GM18873 (cell line): Measurements from ENCODE around the gene ARHGEF16.

Experiments used
- ATAC-seq: cut with Tn5 transposase; IDR thresholded peaks from one replicate; pipeline ENCODE4 v1.9.1; 2021; ENCODE audit warnings: mild to moderate bottlenecking, moderate library complexity, moderate number of reproducible peaks; ENCODE audit not compliant: unreplicated experiment, low FRiP score

Gene ARHGEF16

GRCh38 chr1:3435666-3436065, 18.8 kb upstream of the ARHGEF16 start:
- ATAC-seq = no peak

GRCh38 chr1:3436451-3436850, 18.0 kb upstream of the ARHGEF16 start:
- ATAC-seq = no peak

GRCh38 chr1:3436901-3437300, 17.6 kb upstream of the ARHGEF16 start:
- ATAC-seq = no peak

DNA sequence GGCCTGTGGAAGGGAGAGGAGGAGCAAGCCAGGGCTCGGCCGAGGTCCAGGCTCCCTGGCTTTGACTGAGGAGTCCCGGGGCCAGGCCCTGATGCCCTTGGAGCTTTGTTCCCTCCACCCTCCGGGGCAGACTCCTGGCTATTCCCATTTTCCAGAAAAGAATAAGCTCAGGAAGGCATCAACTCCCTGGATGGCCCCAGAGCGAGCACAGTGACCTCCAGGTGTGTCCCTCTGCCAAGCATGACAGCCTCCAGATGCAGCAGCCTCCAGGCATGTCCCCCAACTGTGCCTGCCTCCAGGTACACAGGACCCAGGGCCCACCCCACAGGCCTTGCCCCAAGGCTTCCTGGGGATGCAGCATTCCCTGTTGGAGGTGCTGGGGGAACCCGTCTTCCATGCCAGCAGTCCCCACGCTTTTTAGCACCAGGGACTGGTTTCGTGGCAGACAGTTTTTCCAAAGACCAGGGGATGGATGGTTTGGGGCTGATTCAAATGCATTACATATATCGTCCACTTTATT, 15.7 kb upstream of the ARHGEF16 start:
- ATAC-seq = no peak

DNA sequence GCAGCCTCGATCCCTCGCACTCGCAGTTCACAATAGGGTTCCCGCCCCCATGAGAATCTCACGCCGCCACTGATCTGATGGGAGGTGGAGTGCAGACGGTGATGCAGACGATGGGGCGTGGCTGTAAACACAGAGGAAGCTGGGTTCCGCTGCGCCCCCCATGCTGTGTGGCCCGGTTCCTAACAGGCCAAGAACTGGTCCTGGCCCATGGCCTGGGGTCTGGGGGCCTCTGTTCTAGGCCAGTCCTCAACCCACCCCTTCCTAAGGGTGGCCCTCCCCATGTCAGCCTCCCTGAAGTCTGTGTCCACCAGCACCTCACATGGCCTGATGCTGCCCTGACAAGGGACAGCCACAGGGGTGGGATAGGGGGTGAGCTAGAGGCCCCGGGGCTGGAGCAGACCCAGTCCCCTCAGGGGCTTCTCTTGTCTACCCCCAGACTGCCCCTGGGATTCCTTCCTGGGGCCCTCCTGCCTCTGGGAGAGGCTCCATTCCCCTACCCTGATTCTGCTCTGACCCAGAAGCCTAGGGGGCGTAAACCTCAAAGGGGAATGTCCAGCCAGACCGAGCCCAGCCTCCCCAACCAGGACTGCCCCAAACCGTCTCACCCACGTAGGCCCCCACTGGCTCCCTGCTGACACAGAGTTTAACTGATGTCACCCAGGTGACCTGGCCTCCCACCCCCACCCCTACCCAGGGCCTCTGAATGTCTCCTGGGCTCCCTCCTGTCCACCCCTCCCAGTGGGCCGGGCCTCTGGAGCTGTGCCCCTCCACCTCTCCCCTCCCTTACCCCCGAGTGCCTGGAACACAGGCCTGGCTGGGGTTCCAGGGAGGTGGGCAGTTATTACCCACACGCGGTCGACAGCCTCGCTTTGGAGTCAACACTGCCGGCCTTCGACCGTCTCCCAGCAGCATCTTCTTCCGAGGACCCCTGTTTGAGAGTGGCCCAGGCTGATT, 14.8 kb upstream of the ARHGEF16 start:
- no peak for ATAC-seq

GRCh38 chr1:3440300-3440681, 14.2 kb upstream of the ARHGEF16 start:
- no peak for ATAC-seq

GRCh38 chr1:3440711-3441409, 13.6 kb upstream of the ARHGEF16 start:
- no peak for ATAC-seq

GRCh38 chr1:3441410-3441847, 13.0 kb upstream of the ARHGEF16 start:
- no peak for ATAC-seq

DNA sequence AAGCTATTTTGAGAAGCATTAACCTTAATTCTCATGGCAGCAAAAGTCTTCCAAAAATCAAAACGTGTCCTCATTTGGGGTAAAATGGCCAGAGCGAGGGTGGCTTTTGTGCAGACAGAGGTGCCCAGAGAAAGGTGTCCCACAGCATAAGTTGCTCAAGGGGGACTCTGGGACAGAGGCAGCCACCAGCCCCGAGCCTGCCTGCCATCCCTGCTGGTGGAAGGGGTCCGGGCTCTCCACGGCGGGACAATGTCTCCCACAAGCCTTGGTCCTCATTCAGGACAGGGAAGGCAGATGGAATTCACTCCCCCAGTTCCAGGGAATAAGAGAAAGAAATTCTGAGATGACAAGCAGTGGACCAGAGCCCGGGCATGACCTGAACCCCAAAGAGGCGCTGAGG, 12.6 kb upstream of the ARHGEF16 start:
- ATAC-seq = no peak

GRCh38 chr1:3442331-3442730, 12.1 kb upstream of the ARHGEF16 start:
- no peak for ATAC-seq

- no peak for ATAC-seq
Observed at GRCh38 chr1:3442901-3443300, 11.6 kb upstream of the ARHGEF16 start.

- no peak for ATAC-seq
Observed at GRCh38 chr1:3443807-3444206, 10.7 kb upstream of the ARHGEF16 start.

GRCh38 chr1:3444298-3444697, 10.2 kb upstream of the ARHGEF16 start:
- no peak for ATAC-seq

- ATAC-seq = no peak
Observed at GRCh38 chr1:3444736-3445135, 9.7 kb upstream of the ARHGEF16 start.

GRCh38 chr1:3450202-3450863, 4.1 kb upstream of the ARHGEF16 start:
- no peak for ATAC-seq

- ATAC-seq = no peak
Observed at GRCh38 chr1:3450983-3451382, 3.5 kb upstream of the ARHGEF16 start.

DNA sequence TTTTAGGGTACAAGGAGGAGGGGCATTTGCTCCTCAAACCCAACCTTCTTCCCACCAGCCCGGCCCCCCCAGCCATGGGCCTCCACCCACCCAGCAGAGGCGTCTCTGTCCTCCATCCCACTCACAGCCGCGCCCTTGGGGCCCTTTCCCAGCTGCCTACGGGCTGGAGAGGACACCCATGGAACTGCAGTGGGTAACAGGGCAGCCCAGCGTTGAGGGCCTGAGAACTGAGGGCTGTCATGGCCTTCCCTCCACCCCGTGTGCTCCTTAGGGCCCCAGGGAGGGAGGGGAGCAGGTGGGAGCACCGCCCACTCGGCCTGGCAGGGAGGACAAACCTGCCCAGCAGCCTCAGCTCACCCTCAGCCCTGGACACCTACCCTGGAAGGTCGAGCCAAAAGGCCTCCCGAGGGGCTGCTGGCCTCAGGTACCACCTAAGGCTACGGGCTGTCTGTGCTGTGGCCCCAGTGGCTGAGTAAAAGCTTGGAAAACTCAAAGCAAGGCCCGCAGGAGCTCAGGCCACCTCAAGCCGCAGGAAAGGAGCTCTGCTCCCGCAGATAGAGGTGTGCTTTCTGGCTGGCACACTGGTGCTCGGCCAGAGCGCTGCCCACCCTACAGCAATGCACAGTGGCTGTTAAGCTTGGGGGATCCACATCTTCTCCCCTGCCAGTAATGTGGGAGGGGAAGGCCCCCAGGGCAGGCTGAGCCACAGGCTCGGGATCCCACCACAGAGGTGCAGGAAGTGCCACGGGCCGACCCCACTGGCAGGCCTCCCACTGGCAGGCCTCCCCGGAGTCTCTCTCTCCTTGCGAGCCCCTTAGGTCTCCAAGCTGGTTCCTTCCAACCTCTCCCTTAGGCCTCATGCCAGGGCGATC, 2.2 kb upstream of the ARHGEF16 start:
- ATAC-seq = no peak

GRCh38 chr1:3452866-3453175, 1.6 kb upstream of the ARHGEF16 start:
- no peak for ATAC-seq

- no peak for ATAC-seq
Observed at GRCh38 chr1:3453203-3453761, 1.2 kb upstream of the ARHGEF16 start.
